ENCODE data around the gene HMG20A. TPM values are rescaled to one million over a fixed set of nuclear protein-coding genes. Genes with fewer than 3 reads are reported as not detected.

The HMG20A gene
- total RNA-seq, 2 donors from 2014 or later: 24.8 to 55.4 TPM

GRCh38 chr15:77417602-77418001 lies 3.1 kb upstream of the HMG20A start:
- ATAC-seq (no peak), DNase-seq (ENCODE audit: low spot score in 2 of 2) (no peak)
- Mint-ChIP-seq H3K9me3 (no peaks in the 10 kb centered on the region), H3K36me3 (peaks cover 6 to 15% of the 10 kb centered on the region in 2 donors), H3K27ac (no peak overlapping the region)

GRCh38 chr15:77418391-77418965 lies 2.2 kb upstream of the HMG20A start:
- no peak for ATAC-seq
- H3K9me3 Mint-ChIP-seq: no peaks in the 10 kb centered on the region
- DNase-seq (ENCODE audit: low spot score in 2 of 2): no peak
- peaks cover 6 to 15% of the 10 kb centered on the region in 2 donors for H3K36me3 Mint-ChIP-seq
- H3K27ac Mint-ChIP-seq: peak overlapping the region; percentile 87 to 99

- ATAC-seq (no peak), DNase-seq (ENCODE audit: low spot score in 2 of 2) (peak; percentile 27 to 64)
- peaks cover 6 to 15% of the 10 kb centered on the region in 2 donors for H3K36me3 Mint-ChIP-seq
- no peaks in the 10 kb centered on the region for H3K9me3 Mint-ChIP-seq
- H3K27ac Mint-ChIP-seq: peak overlapping the region; percentile 87 to 99
Measured at GRCh38 chr15:77418966-77419835, 1.5 kb upstream of the HMG20A start.

GRCh38 chr15:77419836-77420609 lies 665 bp upstream of the HMG20A start, which contains the start of gene PEAK1:
TSS of gene PEAK1 (minus strand) at chr15:77420104. CDS start at chr15:77181926, 238,178 bp downstream.
- no peaks in the 10 kb centered on the region for H3K9me3 Mint-ChIP-seq
- peak; percentile 98 for ATAC-seq
- peak; percentile 96 to 98 for DNase-seq (ENCODE audit: low spot score in 2 of 2)
- peak within 1 kb of the TSS; percentile 99 to 100 for H3K27ac Mint-ChIP-seq
- peaks cover 6 to 15% of the 10 kb centered on the region in 2 donors for H3K36me3 Mint-ChIP-seq

- ATAC-seq (no peak), DNase-seq (ENCODE audit: low spot score in 2 of 2) (no peak)
- H3K27ac Mint-ChIP-seq: peak overlapping the region; percentile 99 to 100
- H3K9me3 Mint-ChIP-seq: no peaks in the 10 kb centered on the region
- peaks cover 6 to 15% of the 10 kb centered on the region in 2 donors for H3K36me3 Mint-ChIP-seq
Measured at GRCh38 chr15:77421370-77421700, 647 bp downstream of the HMG20A start.

GRCh38 chr15:77425104-77425503 lies 4.4 kb downstream of the HMG20A start:
- Mint-ChIP-seq H3K9me3 (no peaks in the 10 kb centered on the region), H3K27ac (no peak overlapping the region), H3K36me3 (peaks cover 5 to 6% of the 10 kb centered on the region in 2 donors)
- DNase-seq (ENCODE audit: low spot score in 2 of 2) (no peak), ATAC-seq (no peak)

GRCh38 chr15:77426377-77426776 lies 5.7 kb downstream of the HMG20A start:
- DNase-seq (ENCODE audit: low spot score in 2 of 2) (no peak), ATAC-seq (no peak)
- Mint-ChIP-seq H3K36me3 (no peaks in the 10 kb centered on the region), H3K9me3 (no peaks in the 10 kb centered on the region), H3K27ac (no peak overlapping the region)

- Mint-ChIP-seq H3K9me3 (no peaks in the 10 kb centered on the region), H3K27ac (no peak overlapping the region), H3K36me3 (no peaks in the 10 kb centered on the region)
- ATAC-seq (no peak), DNase-seq (ENCODE audit: low spot score in 2 of 2) (no peak)
Measured at GRCh38 chr15:77426871-77427270, 6.2 kb downstream of the HMG20A start.

GRCh38 chr15:77430213-77430612 lies 9.5 kb downstream of the HMG20A start:
- Mint-ChIP-seq H3K36me3 (no peaks in the 10 kb centered on the region), H3K9me3 (no peaks in the 10 kb centered on the region), H3K27ac (peak overlapping the region in 1 of 2 donors; percentile 18)
- DNase-seq (ENCODE audit: low spot score in 2 of 2) (no peak), ATAC-seq (peak; percentile 74 to 97)

DNA sequence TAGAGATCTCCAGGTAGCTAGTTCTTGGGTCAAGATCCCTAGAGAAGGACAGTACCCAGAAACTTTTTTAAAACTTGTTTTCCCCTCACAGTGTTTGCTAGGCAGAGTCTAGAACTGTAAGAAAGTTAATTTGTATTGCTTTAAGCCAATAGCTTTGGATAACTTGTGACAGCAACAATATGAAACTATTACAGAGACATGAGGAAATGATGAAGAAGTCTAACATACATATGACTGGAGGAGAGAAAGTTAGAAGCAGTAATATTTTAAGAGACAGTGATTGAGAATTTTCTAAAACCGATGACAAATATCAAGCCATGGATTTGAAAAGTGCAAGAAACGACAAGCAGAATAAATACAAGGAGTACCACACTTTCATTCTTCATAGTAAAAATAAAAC lies 10.0 kb downstream of the HMG20A start:
- ATAC-seq (peak in 1 of 2 donors; percentile 63), DNase-seq (ENCODE audit: low spot score in 2 of 2) (no peak)
- Mint-ChIP-seq H3K9me3 (no peaks in the 10 kb centered on the region), H3K36me3 (no peaks in the 10 kb centered on the region), H3K27ac (peak overlapping the region in 1 of 2 donors; percentile 18)

DNA sequence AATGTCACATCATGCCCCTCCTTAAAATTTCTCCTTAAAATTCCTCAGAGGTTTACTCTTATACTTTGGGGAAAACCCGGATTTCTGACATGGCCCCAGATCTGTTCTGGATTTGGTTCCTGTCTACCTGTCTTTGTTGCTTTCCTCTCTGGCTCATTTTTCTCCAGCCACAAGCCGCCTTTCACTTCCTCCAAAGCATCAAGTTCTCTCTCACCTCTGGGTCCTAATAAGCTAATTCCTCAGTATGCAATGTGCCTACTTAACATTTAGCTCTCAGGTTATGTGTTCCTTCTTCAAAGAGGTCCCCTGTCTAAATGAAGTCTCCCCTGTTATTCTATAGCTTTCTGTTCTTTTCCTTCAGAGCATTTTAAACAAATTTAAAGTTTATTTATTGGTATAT lies 16.1 kb downstream of the HMG20A start:
- ATAC-seq (no peak), DNase-seq (ENCODE audit: low spot score in 2 of 2) (no peak)
- H3K27ac Mint-ChIP-seq: no peak overlapping the region
- peaks cover 0 to 8% of the 10 kb centered on the region in 2 donors for H3K36me3 Mint-ChIP-seq
- no peaks in the 10 kb centered on the region for H3K9me3 Mint-ChIP-seq

- Mint-ChIP-seq H3K27ac (no peak overlapping the region), H3K36me3 (peaks cover 0 to 8% of the 10 kb centered on the region in 2 donors), H3K9me3 (no peaks in the 10 kb centered on the region)
- ATAC-seq (no peak), DNase-seq (ENCODE audit: low spot score in 2 of 2) (no peak)
Measured at GRCh38 chr15:77437264-77437663, 16.6 kb downstream of the HMG20A start.

DNA sequence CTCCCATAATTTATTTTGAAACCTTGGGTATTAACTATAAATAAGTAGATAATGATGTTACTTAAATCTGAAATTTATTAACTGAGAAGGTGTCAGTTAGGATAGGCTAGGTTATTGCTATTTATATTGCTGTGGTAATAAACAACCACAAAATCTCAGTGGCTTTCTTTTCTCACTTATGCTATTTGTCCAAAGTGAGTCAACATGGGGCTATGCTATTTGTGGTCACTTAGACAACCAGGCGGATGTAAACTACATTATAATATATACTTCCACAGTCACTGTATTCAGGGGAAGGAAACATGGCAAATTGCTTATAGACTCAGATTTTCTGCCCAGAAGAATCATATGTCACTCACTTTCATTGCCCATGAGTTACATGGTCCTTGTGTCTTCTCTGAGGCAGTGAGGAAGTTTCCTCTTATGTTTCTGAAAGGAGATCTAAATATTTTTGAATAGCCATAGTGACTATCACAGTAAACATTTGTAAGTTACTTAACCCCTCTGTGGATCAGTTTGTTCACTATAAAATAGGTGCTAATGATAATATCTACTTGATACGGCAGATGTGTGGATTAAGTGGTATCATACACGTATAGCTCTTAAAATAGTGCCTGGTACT lies 19.8 kb downstream of the HMG20A start:
- Mint-ChIP-seq H3K9me3 (no peaks in the 10 kb centered on the region), H3K27ac (no peak overlapping the region), H3K36me3 (peaks cover 0 to 8% of the 10 kb centered on the region in 2 donors)
- DNase-seq (ENCODE audit: low spot score in 2 of 2) (no peak), ATAC-seq (no peak)

GRCh38 chr15:77446840-77447390 lies 26.2 kb downstream of the HMG20A start:
- Mint-ChIP-seq H3K9me3 (no peaks in the 10 kb centered on the region), H3K27ac (no peak overlapping the region), H3K36me3 (no peaks in the 10 kb centered on the region)
- ATAC-seq (no peak), DNase-seq (ENCODE audit: low spot score in 2 of 2) (no peak)

DNA sequence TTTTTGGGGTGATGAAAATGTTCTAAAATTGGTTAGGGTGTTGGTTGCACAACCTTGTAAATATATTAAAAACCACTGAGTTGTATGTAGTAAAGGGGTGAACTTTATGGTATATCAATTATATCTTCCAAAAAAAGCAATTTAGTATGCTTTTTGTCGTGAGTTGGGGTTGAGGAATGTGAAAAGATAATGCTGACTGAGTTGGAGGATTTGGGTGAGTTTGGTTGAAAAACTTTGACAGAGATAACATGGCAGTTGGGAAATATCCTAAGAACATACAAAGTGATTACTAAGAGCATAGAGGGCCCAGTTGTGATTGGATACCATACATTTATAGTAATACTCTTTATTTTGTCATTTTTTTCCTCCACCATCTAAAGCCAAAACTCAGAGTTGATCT lies 33.6 kb downstream of the HMG20A start:
- H3K36me3 Mint-ChIP-seq: peaks cover 0 to 3% of the 10 kb centered on the region in 2 donors
- H3K9me3 Mint-ChIP-seq: no peaks in the 10 kb centered on the region
- H3K27ac Mint-ChIP-seq: no peak overlapping the region
- DNase-seq (ENCODE audit: low spot score in 2 of 2) (no peak), ATAC-seq (no peak)

DNA sequence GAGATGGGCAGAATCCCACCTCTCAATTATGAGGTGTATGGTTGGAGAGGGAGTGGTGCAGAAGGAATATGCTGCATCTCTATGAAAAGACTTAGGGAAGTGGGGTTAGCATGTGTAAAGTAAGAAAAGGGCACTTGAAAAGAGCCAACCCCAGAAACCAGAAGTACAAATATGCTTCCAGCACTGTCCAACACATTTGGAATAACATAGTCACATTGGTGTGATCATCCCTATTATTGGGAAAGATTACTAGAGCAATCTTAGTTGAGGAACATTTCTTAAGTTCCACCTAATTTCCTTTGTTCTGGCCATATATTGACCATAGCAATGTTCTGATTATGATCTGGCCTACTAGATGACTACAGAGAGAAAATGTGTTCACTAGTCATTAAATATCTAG lies 34.3 kb downstream of the HMG20A start:
- H3K36me3 Mint-ChIP-seq: peaks cover 0 to 8% of the 10 kb centered on the region in 2 donors
- H3K27ac Mint-ChIP-seq: no peak overlapping the region
- no peaks in the 10 kb centered on the region for H3K9me3 Mint-ChIP-seq
- DNase-seq (ENCODE audit: low spot score in 2 of 2): no peak
- no peak for ATAC-seq

All from activated naive CD4-positive, alpha-beta T cell treated with anti-CD3 and anti-CD28 coated beads, Interleukin-2, amount 50 U/mL, for 72 hours (primary cell).